Left forelimb (tissue), 1 donor: ENCODE data around the gene MYO1H.
"Not testable (repeated sequence)": the region's sequence is repeated elsewhere in the genome, so short reads cannot be mapped to it uniquely, and the experiment has no call there.

Experiments used
- DNase-seq: peaks from one replicate; pipeline ENCODE4 v3.0.0-alpha.2; 2018; ENCODE audit warnings: low spot score

MYO1H gene

GRCh38 chr12:109473526-109474270 is 126.0 kb downstream of the MYO1H start:
- not testable (repeated sequence) for DNase-seq

DNA sequence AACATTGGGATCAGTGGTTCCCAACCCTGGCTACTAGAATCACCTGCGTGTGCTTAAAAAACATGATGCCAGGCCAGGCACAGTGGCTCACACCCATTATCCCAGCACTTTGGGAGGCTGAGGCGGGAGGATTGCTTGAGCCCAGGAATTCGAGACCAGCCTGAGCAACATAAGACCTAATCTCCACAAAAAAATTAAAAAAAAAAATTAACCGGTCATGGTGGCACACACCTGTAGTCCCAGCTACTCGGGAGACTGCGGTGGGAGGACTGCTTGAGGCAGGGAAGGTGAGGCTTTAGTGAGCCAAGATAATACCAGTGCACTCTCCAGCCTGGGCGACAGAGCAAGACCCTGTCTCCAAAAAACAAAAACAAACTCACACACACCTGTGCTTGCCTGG is 127.4 kb downstream of the MYO1H start:
- no peak for DNase-seq

GRCh38 chr12:109475993-109476806 is 128.5 kb downstream of the MYO1H start:
- DNase-seq = no peak

DNA sequence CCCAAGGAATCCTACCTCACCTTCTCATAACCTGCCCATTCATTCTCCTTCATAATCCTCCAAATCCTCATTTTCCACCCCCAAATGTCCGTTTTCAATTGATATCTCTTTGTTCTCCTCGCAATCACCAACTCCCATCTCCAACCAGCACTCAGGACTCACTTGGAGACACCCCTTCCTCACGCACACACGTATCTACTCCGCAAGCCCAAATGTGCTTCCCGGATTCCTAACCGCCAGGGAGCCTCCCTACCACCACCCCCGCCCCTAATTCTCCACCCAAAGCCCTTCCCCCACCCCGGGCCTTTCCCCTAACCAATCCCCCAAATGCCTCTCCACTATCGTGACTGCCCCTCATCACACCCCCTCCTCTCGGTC is 129.1 kb downstream of the MYO1H start:
- DNase-seq = no peak

- DNase-seq = peak; percentile 93
These were observed 129.7 kb downstream of the MYO1H start, which contains the start of the genes KCTD10 and UBE3B for GRCh38 chr12:109477185-109477962. KCTD10 (minus strand) TSS chr12:109477300; CDS start chr12:109477262, 38 bp downstream. UBE3B (plus strand) TSS chr12:109477634; CDS start chr12:109483552, 5,918 bp downstream.

DNA sequence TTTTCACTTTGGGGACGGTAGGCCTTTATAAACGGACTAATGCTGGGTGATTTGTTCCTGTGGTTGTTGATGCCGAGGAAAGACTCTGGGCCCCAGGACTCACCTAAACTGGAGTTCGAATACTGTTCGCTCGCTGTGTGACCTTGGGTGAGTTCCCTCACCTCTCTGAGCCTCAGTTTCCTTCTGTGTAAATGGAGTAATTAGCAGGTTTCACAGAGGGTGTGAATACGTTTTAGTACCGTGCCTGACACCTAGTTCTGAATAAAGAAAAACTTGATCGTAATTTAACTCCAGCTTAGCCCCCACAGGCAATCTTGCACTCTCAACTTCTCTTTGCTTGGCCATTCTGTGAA is 130.2 kb downstream of the MYO1H start:
- no peak for DNase-seq

GRCh38 chr12:109479761-109480160 is 132.1 kb downstream of the MYO1H start:
- DNase-seq = no peak

- no peak for DNase-seq
These were observed 132.7 kb downstream of the MYO1H start for GRCh38 chr12:109480356-109480755.

DNA sequence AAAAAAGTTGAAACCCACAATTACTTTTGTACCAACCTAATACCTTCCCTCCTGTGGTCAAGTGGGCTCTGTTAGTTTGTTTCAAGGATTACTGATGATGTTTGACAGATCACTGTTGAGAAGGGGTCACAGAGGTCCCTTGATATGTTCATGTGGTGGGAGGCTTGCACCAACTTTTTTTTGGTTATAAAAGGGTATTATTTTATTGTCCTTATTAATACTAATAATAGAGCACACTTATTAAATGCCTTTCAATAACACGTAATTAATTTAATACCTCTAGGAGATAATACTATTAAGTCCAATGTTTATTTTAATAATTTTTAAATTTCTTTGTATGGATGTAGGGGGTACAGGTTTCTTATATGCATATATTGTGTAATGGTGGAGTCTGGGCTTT is 134.2 kb downstream of the MYO1H start:
- no peak for DNase-seq

DNA sequence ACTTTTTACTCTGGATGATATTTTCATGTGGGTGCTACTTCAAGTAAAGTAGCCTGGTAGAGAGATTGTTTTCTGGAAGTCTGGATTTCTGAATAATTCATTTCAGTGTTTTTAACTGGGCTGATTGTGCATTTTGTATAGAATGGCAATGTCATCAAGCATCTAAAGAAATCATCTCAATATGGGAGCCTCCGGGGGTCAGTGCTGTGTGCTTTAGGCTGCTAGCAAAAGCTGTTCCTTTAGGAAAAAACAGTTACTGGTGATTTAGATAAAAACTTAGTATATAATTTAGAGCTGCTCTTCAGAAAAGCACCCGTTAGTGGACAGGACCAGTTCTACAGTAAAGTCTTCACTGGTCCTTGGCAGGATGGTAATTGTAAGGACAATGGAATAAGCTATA is 134.8 kb downstream of the MYO1H start:
- DNase-seq = no peak

GRCh38 chr12:109482894-109483293 is 135.2 kb downstream of the MYO1H start:
- no peak for DNase-seq

GRCh38 chr12:109483346-109483745 is 135.6 kb downstream of the MYO1H start:
- DNase-seq = no peak

DNA sequence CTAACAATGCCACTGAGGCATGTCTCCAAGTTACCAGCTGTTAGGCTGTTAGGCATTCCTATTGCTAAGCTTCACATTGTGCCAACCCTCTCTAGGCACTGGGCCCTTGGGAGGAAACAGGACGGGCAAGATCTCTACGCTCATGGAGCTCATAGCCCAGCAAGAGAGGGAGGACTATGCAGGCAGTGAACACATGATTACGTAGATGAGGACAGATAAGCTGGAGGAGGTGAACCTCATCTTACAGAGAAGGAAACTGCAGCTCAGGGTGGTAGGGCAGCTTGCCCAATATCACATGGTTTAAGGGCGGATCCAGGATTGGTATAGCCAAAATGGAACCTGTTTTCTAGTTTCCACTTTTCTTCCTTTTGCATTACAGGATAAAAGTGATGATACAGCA is 137.5 kb downstream of the MYO1H start:
- DNase-seq = no peak

DNA sequence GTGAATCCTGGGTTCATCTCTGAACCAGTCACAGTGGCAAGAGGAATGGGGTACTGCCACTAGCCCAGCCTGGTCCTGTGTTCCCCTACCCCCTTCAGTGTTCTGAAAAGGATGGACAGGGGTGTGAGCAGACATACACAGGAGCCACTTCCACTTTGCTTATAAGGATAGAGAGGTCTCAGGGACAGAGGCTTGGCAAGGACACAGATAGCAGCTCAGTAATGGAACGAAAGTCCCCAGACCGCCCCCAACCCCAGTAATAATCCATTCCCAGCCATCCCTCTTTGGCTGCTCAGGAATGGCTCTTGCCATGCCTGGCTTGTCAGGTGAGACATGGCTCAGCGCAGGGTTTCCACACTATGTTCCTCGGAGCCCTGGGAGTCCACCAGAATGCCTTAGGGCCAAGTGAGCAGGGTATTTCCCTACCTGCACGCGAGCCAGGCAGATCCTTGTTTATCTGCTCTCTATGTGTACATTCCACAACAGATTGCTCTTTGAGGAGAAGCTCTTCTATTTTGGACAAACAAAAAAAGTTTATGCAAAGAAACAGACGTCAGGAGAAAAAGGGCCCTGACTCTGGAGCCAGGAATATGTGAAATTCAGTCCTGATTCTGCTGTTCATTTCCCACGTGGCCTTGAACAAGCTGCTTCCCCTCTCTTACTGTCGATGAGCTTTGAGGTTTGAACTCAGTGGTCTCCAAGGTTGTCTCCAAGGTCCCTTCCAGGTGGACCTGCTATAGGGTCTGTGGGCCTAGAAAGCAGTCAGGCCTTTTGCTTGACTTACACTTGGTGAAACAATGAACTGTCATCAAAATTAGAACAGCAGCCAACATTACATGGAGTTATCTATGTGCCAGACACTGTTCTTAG is 139.7 kb downstream of the MYO1H start:
- DNase-seq = no peak

- no peak for DNase-seq
These were observed 140.5 kb downstream of the MYO1H start for GRCh38 chr12:109488051-109488665.

GRCh38 chr12:109489016-109489954 is 141.6 kb downstream of the MYO1H start:
- no peak for DNase-seq

DNA sequence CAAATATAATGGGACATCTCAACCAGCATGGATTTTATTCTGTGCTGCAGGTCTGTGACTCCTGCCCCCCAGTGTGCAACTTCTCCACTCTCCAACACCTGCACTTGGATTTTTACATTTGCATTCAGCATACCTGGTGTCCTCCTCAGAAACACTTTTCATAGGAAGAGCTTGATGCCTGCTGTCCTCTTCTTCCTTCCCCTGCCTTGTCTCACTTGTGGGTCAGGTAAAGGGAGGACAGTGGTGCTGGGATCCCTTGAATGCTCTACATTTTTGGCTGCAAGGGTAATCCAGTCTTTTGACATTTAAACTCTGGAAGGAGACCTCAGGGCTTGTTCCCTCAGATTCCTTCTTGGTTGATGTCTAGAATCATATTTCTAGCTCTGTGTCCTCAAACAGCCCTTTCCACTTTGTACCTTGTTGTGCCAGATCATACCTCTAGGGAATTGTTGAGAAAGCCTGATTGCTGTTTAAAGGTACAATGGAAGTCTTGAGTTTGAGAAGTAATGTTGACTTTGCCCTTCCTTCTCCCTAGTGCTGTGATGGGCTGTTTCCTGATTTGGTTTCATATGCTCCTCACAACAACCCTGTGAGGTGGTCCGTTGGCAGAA is 142.4 kb downstream of the MYO1H start:
- DNase-seq = no peak

- no peak for DNase-seq
These were observed 144.0 kb downstream of the MYO1H start for GRCh38 chr12:109491671-109492070.

DNA sequence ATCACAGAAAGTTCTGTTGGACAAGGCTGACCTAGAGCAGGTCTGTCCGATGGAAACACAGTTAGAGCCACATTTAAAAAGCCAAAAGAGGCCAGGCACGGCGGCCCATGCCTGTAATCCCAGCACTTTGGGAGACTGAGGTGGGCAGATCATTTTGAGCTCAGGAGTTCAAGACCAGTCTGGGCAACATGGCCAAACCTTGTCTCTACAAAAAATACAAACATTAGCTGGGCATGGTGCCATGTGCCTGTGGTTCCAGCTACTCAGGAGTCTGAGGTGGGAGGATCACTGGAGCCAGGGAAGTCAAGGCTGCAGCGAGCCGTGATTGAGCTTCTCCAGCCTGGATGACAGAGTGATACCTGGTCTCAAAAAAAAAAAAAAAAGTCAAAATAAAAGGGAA is 144.7 kb downstream of the MYO1H start:
- no peak for DNase-seq

GRCh38 chr12:109493090-109493489 is 145.4 kb downstream of the MYO1H start:
- DNase-seq = no peak
